ENCODE measurements around the gene TPBGL.

Gene TPBGL

DNA sequence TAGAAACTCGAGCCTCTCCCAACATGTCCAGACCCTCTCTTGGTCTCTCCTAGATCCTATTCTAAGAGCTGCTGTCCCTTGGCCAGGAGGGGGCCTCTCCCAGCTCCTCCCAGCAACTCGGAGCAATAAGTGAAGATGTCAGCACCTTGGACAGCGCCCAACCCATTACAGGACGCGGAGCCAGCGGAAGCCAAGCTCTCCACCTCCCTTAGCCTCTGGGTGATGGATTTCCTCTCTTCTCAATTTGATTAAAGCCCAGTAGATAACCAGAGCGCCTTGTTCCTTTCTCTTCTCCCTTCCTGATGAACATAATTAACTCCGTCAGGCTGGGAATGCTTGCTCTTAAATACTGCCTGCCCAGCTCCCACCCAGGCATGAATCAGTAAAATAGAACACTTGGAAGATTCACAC is 26.2 kb upstream of the TPBGL start:
- peak; percentile 81 to 83 for DNase-seq

DNA sequence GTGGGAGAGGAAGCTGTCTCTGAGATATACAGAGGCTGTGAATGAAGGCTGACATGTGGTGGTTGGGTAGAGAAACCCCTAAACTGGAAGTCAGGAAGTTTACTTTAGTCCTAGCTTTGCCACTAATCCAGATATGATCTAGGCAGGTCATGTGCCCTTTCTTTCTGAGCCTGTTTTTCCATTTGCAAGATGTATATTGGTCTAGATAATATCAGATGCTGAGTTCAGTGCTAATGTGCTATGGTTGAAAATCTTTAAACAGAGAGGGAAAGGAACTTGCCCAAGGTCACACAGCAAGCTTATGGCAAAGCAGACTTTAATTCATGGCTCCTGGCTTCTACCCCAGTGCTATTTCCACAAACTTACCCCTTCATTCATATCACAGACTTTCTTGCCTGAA is 25.7 kb upstream of the TPBGL start:
- DNase-seq: no peak

DNA sequence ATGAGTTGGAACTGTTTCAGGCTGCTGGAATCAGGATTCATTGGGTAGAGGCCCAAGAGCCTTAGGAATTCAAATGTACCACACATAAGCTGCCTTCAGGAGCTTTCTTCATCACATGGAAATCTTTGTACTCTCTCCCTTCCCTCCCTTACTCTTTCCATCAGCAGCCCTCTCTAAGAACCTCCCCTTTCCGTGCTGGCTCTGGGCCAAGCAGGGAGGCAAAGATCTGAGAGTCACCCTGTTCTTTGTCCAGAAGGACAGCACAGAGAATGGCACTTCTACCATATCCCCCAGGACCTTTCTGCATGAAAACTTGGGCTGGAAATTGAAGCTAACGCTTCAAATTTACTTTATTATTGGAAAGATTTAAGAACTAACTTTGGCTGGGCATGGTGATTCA is 20.7 kb upstream of the TPBGL start:
- DNase-seq: no peak

DNA sequence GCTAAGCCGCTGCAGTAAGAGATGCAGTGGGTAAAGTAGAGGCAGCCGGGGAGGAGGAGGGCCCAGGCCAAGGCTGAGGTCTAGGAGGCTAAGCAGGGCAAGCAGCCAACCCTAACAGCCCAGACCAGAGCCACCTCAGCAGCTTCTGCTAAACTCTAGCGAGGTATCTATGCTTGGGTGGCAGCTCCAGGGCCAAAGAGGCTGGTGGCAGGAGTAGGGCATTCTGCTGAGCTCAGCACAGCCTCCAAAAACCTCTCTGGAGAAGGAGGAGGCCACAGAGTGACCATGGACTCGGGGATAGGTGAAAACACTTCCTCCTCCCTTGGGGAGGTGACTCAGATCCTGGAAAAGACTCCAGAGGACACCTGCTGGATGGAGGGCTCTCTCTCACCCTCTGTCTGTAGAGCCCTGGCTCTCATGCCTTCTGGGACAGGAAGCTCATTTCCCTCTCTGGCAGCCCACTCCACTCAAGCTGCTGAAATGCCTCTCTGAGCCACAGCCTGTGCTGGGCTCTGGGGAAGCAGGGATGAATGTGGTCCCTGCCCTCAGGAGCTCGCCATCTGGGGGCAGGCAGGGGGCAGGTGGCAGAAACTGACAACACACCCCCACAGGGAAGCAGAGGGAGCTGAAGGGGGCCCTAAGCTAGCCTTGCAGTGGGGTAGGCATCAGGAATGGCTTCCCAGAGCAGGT is 16.5 kb upstream of the TPBGL start:
- no peak for DNase-seq

DNA sequence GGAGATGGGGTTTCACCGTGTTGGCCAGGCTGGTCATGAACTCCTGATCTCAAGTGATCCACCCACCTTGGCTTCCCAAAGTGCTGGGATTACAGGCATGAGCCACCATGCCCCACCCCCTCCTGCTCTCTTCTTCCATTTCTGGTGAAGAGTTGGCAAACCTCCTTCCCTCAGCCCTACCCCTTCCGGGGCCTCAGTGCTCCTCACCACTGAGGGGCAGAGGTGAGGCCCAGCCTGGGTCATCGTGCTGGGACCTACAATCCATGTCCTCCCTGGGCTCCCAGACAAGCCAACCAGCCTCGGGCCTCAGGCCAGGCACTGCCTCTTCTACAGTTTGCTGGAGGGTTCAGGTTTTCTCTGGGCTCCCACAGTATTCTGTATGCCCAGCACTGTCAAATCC is 14.8 kb upstream of the TPBGL start:
- no peak for DNase-seq

DNA sequence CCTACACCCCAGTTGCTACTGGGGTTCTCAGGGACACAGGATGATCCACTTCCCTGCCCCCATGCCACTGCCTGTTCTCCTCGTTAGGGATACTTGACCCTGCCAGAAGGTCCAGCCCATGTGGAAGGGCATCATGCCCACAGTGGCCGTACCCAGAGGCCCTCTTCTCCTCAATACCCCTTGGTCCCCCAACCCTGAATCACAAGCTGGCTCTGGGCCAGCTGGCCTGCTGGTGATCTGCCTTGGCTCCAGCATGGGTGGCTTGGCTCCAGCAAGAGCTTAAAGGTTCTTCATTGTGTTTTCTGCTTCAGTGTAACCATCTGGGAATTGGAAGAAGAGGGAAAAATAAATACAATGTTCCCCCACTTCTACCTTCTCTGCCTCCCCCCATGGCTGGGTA is 11.1 kb upstream of the TPBGL start:
- DNase-seq: no peak

DNA sequence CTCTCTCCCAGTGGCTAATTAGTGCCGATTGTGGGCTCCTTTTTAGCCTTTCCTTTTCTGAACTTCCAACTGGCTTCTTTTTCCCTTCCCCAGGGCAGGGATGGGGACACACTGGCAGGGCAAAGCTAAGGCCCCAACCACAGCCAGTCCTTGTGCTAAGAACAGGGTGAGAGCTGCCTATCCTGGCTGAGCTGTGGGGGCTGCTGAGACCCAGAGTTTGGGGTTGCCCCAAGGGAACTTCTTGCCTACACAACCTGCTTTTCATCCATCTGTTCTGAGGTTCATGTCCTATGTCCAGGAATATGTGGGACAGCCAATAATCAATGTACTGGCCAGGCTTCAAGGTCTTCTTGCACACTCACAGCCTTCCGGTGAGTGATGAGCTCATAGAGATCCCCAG is 10.0 kb upstream of the TPBGL start:
- no peak for DNase-seq

DNA sequence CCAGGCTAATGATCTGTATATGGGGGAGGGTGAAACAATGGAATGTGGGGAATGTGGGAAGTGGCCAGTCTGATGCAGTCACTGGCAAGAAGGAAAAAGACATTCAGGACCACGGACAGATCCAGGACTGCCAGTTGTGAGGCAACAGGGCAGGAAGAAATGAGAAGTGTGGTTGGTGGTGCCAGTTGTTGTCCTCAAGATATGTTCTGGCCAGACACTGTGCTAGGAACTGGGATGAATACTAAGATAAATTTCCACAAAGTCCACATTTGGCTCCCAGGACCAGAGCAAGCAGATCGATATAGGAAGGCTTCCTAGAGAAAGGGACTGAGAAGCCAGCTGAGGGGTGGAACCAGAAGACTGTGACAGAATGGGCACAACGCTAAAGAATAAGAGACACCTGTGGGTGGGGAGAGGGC is 6.8 kb upstream of the TPBGL start:
- no peak for DNase-seq

DNA sequence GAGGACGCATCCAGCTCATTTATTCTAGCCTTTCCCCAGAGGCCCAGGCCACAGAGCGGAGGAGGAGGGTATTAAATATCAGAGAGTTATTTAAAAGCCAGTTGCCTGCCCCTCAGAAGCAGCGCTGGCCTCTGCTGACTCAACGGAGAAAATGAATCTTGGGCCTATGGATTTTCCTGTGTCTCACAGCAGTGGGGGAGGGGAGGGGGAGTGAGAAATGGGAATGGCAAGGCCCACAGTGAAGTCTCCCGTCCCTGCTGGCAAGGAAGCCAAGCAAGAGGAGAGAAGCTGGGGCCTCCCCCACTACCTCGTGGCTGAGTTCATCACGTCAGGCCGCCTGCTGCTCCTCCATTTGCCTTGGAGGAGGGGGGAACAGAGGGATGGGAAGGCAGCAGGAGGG is 4.5 kb upstream of the TPBGL start:
- DNase-seq: no peak

DNA sequence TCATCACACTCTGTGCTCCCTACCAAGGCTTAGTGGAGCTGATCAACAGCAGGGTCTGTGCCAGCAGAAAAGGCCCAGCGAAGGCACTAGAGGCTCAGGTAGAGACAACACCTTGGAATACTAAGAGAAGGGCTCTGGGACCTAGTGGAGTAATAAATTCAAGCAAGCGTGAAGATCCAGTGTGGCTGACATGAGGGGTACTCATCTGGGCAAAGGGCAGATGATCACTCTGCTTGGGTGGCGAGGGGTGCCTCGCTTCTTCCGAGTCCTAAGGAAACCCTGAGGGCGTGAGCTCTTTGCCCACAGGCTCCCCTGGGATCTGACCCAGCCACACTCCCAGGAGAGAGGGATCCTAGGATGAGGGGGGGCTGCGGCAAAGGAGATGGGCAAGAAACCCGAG is 3.5 kb upstream of the TPBGL start:
- no peak for DNase-seq

DNA sequence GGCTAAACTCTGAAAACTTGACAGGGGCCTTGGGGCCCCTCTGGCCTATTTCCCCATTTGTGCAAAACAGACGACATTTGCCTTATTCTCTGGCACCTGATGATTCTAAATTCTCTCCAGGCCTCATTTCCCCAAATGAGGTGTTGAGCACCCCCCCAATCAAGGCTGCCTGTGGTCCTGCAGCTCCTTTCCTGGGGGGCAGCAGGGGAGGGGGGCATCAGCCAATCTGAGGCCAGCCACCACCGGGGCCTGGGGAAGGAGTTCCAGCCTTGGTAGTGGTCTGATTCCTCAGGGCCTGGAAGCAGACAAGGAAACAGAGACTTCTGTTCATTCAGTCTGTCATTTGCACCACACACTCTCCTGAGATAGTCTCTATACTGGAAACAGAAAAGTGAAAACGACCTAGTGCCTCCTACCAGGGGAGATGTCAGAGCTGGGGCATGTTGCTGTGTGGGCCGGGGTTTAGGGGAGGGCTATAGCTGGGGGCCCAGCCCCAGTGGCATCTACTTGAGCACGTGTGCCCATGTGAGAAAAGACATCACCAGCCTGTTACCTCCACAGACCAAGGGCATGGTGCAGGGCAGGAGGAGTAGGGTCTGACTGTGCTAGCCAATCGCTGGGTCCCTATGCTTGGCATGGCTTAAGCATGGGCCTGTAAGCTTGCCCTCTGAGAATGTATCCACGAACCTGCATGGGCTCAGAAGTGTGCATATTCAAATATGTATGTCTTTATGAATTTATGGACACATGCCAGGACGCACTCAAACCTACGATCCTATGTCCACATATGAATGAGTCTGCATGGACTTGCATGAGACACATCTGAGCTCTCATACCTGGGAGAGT is 1.8 kb upstream of the TPBGL start:
- DNase-seq: no peak

DNA sequence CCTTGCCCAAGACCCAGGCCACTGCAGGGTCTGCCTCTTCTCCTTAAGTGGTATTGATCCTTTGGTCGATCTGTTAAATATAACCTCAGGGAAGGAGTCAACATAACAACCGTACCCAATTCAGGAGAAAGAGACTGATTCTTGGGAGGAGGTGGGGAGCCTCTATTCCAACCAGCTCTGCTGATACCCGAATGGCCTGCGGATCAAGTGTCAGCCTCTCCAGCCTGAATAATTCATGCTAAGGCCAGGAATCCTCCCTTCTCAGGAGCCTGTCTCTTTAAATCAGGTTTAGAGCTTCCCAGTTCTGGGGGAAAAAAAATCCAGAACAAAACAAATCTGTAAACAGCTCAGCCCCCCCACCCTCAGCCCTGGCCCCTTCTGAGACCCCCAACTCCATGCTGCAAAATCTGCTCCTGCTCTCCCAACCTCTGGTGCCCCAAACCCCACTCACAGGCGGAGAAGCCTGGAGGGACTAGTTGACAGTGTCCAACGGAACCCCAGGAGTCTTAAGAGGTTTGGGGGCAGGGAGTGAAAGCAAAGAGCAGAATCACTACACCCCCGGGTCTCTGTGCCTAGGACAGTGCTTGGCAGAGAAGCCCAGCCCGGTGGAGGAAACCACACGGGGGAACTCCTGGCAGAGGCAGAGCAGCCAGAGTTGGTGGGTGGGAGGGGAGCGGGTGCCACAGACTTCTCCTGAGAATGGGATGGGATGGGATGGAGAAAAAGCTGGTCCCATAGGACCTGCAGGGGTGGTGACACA is 863 bp upstream of the TPBGL start:
- no peak for DNase-seq

DNA sequence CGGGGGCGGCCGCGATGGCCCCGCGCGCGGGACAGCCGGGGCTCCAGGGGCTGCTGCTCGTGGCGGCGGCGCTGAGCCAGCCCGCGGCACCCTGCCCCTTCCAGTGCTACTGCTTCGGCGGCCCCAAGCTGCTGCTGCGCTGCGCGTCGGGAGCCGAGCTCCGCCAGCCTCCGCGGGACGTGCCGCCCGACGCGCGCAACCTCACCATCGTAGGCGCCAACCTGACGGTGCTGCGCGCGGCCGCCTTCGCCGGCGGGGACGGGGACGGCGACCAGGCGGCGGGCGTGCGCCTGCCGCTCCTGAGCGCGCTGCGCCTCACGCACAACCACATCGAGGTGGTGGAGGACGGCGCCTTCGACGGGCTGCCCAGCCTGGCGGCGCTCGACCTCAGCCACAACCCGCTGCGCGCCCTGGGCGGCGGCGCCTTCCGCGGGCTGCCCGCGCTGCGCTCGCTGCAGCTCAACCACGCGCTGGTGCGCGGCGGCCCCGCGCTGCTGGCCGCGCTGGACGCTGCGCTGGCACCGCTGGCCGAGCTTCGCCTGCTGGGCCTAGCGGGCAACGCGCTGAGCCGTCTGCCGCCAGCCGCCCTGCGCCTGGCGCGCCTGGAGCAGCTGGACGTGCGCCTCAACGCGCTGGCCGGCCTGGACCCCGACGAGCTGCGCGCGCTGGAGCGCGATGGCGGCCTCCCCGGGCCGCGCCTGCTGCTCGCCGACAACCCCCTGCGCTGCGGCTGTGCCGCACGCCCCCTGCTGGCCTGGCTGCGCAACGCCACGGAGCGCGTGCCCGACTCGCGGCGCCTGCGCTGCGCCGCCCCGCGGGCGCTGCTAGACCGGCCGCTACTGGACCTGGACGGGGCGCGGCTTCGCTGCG is 697 bp downstream of the TPBGL start:
- peak; percentile 89 to 91 for DNase-seq

DNA sequence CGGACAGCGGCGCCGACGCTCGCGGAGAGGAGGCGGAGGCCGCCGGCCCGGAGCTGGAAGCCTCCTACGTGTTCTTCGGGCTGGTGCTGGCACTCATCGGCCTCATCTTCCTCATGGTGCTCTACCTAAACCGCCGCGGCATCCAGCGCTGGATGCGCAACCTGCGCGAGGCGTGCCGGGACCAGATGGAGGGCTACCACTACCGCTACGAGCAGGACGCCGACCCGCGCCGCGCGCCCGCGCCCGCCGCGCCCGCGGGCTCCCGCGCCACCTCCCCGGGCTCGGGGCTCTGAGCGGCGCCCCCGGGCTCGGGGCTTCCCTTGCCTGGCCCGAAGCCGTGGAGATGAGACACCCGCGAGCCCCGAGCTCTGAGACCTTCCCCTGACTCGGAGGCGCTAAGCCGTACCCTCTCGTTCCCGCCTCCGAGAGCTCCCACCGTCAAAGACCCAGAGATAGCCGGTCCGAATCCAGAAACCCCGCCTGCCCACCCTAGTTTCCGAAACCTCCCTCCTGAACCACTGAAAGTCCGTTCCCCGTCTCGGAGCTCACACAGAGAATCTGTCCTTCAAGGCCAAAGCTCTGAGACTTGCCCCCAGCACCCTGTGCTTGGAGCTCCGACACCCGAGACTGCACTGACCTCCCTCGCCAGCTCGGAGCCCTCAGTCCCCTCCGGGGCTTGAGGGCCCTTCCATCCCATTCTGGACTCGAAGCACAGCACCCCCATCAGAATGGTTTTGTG is 1.5 kb downstream of the TPBGL start:
- DNase-seq: no peak

DNA sequence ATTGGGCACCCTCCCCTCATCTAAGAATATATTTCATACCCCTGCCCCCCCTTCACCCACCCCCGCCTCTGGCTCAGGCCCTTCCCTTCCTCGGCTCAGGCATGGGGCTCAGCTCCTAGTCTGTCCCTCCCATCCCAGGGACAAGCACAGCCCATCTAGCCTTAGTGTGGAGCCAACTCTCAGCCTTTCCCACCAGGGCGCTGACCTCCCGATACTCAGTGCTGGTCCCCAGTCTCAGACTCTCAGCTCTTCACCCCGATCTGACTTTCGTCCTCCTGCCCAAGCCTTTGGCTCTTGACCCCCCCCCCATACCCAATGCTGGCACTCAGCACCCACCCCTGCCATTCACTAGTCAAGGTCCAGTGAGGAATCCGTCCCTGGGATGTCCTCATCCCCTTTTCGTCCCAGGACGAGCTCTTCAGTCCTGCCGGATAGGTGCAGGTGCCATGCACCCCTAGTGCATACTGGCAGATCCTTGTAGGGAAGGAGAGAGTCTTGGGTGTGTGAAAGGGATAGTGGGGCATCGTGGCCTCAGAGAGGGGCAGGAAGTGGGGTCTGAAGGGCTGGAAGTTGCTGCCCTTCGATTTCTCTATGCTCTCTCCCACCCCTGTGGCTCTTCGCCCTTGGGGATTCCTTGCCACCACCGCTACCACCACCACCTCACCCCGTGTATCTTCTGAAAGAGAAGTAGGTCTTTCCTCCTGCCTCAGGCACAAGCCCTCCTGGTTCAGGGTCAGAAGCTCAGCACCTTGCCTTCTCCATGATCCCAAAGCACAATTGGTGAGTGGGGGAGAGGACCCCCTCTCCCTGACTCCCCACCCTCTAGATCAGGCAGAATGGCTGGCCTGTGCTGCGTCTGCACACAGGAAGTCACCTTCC is 2.4 kb downstream of the TPBGL start:
- no peak for DNase-seq

DNA sequence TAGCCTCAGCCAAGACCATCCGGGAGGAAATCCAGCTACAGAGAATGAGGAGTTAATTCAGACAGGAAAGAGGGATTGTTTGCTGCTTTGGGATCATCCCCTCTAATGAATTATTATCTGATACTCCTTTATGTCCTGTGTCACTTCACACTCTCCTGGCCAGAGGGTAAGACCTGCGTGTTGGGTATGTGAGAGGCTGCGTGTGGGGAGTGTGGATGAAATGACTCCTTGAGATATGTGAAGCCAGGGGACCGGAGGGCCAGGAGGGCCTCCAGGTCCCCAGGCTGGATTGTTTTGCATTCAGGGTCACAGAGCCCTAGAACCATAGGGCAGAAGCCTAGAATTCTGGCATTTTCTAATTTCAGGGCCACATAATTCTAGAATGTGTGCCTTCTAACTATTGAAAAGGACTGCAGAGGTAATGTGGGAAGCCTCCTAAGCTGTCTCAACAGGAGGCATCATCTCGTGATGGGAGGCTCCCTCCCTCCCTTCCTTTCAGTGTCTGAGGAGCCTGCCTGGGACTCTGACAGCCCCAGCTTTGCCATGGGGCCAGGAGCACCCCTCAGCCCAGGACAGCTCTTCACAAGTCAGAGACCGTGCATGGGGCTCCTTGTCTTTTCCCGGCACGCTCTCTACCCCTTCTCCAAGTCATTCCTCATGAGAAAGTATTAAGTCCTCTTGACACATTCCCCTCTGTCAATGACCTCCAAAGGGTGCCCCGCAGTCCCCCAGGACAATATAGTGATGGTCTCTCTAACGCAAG is 3.7 kb downstream of the TPBGL start:
- DNase-seq: no peak

DNA sequence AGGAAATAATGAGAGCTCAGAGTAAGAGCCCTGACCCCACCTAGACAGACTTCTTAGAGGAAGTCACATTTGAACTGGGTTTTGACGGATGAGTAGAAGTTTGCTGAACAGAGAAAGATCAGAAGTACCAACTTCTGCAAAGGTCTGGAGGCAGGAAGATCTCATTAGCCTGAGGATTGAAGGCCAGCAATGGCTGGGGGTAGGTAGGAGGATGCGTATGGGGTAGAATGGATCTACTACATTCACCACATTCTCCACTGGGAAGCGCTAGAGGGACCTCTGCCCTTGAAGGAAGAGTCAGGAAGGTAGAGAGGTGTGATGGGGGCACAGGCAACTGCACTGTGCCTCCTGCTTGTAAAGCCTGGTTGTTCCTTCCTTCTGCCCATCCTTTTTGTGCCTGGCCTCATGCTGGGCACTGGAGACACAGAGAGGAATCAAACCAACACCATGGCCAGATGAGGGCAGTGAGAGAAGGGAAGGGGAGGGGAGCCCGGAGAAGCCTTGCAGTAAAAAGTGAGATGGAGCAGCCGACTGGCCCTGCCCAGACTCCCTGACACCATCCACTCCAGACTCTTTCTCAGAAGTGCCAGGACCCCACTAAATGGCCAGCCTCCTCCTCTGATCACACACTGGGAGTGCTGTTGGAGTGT is 4.9 kb downstream of the TPBGL start:
- no peak for DNase-seq

DNA sequence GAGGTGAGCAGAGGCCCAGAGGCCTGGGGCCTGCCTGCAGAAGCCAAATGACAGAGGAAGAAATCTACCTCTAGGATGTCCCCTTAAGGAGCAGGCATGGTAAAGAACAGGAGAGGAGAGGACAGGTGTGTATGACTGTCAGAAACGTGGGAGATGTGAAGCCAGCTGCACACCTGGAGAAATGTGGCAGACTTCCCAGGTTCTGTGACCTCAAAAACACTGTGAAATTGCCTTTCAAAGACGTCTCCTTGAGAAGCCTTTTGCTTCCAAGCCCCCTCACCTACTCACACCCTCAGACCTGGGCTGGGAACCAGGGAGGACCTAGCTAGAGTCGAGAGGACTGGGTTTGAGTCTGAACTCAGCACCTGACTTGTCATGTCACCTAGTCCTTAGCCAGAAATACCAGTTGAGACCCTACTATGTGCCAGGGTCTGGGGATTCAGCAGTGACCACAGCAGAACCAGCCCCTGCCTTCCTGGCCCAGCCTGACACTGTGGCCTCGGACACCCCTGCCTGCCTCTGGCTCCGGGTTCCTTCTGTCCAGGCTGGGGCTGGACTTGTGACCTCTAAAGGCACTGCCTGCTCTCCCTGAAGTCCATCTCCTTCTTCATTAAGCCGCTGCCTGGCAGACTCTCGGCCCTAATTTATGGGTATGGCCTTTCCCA is 5.6 kb downstream of the TPBGL start:
- DNase-seq: no peak

Data from stimulated activated CD4-positive, alpha-beta T cell treated with anti-CD3 and anti-CD28 coated beads, Interleukin-2, amount 100 ng/mL, for 24 hours (primary cell).